Measurements from ENCODE around the gene SPACA7. TPM values are rescaled to one million over a fixed set of nuclear protein-coding genes. Genes with fewer than 3 reads are reported as not detected.

Gene SPACA7
- total and polyA plus RNA-seq, 10 of the 15 experiments (the other 5 are each of a cell fraction or from before 2014, with no cell fraction given): not detected

DNA sequence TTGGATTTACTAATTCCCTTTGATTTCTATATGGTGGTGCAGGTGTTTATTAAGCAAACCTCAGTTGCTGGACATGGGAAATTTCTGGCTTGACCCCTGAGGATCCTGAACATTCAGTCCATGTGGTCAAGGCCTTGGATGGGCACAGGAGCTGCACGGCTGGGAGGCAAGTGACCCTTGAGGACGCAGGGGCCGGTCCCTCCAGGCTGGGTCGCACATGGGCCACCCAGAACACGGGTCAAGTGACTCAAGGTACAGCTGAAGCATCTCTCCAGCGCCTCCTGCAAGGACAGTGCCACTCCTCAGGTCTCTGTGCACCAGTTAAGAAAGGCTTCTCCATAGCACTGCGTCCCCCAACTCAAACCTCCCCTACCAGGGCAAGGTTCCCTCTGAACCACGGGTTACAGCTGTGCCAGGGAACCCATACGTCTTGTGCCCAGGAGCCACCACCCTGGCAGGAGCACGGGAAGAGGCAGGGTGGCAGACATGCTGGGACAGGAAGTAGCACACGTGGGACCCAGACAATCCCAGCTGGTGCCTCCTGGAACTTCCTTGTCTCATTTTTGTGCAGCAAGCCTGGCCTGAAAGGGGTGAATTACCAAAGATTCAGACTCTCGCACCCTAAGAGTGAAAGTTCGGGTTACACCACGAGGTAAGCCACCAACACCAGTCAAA is 93.1 kb downstream of the SPACA7 start (continued):
- TF ChIP-seq, protein P1, sequence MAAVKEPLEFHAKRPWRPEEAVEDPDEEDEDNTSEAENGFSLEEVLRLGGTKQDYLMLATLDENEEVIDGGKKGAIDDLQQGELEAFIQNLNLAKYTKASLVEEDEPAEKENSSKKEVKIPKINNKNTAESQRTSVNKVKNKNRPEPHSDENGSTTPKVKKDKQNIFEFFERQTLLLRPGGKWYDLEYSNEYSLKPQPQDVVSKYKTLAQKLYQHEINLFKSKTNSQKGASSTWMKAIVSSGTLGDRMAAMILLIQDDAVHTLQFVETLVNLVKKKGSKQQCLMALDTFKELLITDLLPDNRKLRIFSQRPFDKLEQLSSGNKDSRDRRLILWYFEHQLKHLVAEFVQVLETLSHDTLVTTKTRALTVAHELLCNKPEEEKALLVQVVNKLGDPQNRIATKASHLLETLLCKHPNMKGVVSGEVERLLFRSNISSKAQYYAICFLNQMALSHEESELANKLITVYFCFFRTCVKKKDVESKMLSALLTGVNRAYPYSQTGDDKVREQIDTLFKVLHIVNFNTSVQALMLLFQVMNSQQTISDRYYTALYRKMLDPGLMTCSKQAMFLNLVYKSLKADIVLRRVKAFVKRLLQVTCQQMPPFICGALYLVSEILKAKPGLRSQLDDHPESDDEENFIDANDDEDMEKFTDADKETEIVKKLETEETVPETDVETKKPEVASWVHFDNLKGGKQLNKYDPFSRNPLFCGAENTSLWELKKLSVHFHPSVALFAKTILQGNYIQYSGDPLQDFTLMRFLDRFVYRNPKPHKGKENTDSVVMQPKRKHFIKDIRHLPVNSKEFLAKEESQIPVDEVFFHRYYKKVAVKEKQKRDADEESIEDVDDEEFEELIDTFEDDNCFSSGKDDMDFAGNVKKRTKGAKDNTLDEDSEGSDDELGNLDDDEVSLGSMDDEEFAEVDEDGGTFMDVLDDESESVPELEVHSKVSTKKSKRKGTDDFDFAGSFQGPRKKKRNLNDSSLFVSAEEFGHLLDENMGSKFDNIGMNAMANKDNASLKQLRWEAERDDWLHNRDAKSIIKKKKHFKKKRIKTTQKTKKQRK (IDR thresholded peaks at IDR 0.05; ENCODE audit: low read depth, low read length): no peak
- TF ChIP-seq YBX1 (IDR thresholded peaks at IDR 0.05): no peak
- no peak for TF ChIP-seq RELA (IDR thresholded peaks at IDR 0.05; ENCODE audit: borderline replicate concordance, partially characterized antibody)
- TF ChIP-seq HDGF (IDR thresholded peaks at IDR 0.05): no peak

DNA sequence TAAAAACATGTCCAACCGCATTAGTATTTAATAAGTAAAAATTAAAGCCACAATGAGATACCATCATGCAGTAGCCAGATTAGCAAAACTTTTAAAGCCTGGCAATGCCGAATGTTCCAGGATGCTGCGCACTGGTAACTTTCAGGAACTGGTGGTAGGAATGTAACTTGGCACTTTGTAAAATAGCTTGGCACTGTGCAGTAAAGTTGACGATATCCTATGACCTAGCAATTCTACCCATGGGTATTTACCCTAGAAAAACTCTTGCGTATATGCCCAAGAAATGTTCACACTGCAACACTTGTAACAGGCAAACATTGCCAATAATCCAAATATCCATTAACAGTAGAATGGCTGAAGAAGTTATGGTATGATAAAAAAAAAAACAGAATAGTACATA is 97.7 kb downstream of the SPACA7 start:
- H2AFZ ChIP-seq (ENCODE audit: control insufficient read depth, low read depth, low read length): no peak overlapping the region
- ATAC-seq: no peak
- H3K27me3 ChIP-seq (replicated peaks in 1 of 2; ENCODE audit: control insufficient read depth in 2 of 2, insufficient read depth in 2 of 2, low read length in 1 of 2): no peaks in the 10 kb centered on the region
- no peaks in the 10 kb centered on the region for H3K4me1 ChIP-seq (ENCODE audit: control insufficient read depth, insufficient read depth, low read length)
- ChIA-PET SMC1A (ENCODE audit: uncharacterized antibody, unreplicated experiment) (interaction anchor here (0.6 kb wide), 2 partner anchors 898 to 1499 kb away, joined by 3 read pairs; no protein-coding TSS in a partner anchor), CTCF (no interaction called here), POLR2A (no interaction called here), RAD21 (ENCODE audit: unreplicated experiment) (no interaction called here)
- 94% methylated on average over 5 of the region's 5 CpGs for WGBS (ENCODE audit: insufficient coverage, insufficient replicate concordance, low lambda C conversion rate, missing lambda C conversion rate)
- H3K4me3 ChIP-seq: no peak overlapping the region
- no TSS peak for BruUV-seq (replicated peaks)
- no peak for DNase-seq (ENCODE audit: low read depth, low spot score)
- H4K20me1 ChIP-seq (ENCODE audit: control insufficient read depth, insufficient read depth): no peaks in the 10 kb centered on the region
- H3K4me2 ChIP-seq (ENCODE audit: control insufficient read depth, insufficient read depth): no peak overlapping the region
- no peaks in the 10 kb centered on the region for H3K9me3 ChIP-seq (replicated peaks; ENCODE audit: control insufficient read depth, insufficient read depth, low read length)
- no peaks in the 10 kb centered on the region for H3K36me3 ChIP-seq (ENCODE audit: control insufficient read depth in 2 of 2, insufficient read depth in 2 of 2, low read length in 1 of 2)
- intact Hi-C loops (cut with micrococcal nuclease; ENCODE audit: unreplicated experiment) (no loop called here), in situ Hi-C loops (cut with MboI) (no loop called here)
- H3K9ac ChIP-seq (ENCODE audit: control insufficient read depth, insufficient read depth, low read length): no peak overlapping the region
- no peak overlapping the region for H3K27ac ChIP-seq (ENCODE audit: control insufficient read depth, insufficient read depth)
- no peaks in the 10 kb centered on the region for H3K79me2 ChIP-seq (ENCODE audit: control insufficient read depth, insufficient read depth, low read length)
- FAIRE-seq: no peak
- TF ChIP-seq POLR2A (IDR thresholded peaks at IDR 0.05; ENCODE audit: low read depth, low read length) (no peak), NRF1 (conservative IDR thresholded peaks at IDR 0.05; ENCODE audit: low read depth, low read length) (no peak), CBX5 (IDR thresholded peaks at IDR 0.05; ENCODE audit: low read depth) (no peak), GABPA (IDR thresholded peaks at IDR 0.05; ENCODE audit: low read depth) (no peak), KLF5 (IDR thresholded peaks at IDR 0.05; ENCODE audit: partially characterized antibody) (no peak), BCL11A (IDR thresholded peaks at IDR 0.05; ENCODE audit: low read depth, low read length) (no peak), RAD21 (IDR thresholded peaks at IDR 0.05; ENCODE audit: insufficient read depth, low read depth, low read length) (no peak)
- TF ChIP-seq, protein P2, sequence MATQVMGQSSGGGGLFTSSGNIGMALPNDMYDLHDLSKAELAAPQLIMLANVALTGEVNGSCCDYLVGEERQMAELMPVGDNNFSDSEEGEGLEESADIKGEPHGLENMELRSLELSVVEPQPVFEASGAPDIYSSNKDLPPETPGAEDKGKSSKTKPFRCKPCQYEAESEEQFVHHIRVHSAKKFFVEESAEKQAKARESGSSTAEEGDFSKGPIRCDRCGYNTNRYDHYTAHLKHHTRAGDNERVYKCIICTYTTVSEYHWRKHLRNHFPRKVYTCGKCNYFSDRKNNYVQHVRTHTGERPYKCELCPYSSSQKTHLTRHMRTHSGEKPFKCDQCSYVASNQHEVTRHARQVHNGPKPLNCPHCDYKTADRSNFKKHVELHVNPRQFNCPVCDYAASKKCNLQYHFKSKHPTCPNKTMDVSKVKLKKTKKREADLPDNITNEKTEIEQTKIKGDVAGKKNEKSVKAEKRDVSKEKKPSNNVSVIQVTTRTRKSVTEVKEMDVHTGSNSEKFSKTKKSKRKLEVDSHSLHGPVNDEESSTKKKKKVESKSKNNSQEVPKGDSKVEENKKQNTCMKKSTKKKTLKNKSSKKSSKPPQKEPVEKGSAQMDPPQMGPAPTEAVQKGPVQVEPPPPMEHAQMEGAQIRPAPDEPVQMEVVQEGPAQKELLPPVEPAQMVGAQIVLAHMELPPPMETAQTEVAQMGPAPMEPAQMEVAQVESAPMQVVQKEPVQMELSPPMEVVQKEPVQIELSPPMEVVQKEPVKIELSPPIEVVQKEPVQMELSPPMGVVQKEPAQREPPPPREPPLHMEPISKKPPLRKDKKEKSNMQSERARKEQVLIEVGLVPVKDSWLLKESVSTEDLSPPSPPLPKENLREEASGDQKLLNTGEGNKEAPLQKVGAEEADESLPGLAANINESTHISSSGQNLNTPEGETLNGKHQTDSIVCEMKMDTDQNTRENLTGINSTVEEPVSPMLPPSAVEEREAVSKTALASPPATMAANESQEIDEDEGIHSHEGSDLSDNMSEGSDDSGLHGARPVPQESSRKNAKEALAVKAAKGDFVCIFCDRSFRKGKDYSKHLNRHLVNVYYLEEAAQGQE (IDR thresholded peaks at IDR 0.05; ENCODE audit: low read depth, low read length): no peak
- TF ChIP-seq, protein P3, sequence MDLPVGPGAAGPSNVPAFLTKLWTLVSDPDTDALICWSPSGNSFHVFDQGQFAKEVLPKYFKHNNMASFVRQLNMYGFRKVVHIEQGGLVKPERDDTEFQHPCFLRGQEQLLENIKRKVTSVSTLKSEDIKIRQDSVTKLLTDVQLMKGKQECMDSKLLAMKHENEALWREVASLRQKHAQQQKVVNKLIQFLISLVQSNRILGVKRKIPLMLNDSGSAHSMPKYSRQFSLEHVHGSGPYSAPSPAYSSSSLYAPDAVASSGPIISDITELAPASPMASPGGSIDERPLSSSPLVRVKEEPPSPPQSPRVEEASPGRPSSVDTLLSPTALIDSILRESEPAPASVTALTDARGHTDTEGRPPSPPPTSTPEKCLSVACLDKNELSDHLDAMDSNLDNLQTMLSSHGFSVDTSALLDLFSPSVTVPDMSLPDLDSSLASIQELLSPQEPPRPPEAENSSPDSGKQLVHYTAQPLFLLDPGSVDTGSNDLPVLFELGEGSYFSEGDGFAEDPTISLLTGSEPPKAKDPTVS (IDR thresholded peaks at IDR 0.05; ENCODE audit: low read depth, low read length): no peak
